Loucy (cell line): ENCODE data around the gene TRABD2B.

Source experiments
- CTCF ChIP-seq: fragments of 200-600 bp; sonication (generic); conservative IDR thresholded peaks from 2 replicates; pipeline ENCODE4 v1.5.1; 2014; ENCODE audit warnings: mild to moderate bottlenecking, antibody characterized with exemption, low read length
- EZH2phosphoT487 ChIP-seq: fragments of 200-600 bp; IDR thresholded peaks from 2 replicates; pipeline ENCODE4 v1.6.1; 2018; ENCODE audit warnings: antibody characterized with exemption, mild to moderate bottlenecking, moderate library complexity, borderline replicate concordance

DNA sequence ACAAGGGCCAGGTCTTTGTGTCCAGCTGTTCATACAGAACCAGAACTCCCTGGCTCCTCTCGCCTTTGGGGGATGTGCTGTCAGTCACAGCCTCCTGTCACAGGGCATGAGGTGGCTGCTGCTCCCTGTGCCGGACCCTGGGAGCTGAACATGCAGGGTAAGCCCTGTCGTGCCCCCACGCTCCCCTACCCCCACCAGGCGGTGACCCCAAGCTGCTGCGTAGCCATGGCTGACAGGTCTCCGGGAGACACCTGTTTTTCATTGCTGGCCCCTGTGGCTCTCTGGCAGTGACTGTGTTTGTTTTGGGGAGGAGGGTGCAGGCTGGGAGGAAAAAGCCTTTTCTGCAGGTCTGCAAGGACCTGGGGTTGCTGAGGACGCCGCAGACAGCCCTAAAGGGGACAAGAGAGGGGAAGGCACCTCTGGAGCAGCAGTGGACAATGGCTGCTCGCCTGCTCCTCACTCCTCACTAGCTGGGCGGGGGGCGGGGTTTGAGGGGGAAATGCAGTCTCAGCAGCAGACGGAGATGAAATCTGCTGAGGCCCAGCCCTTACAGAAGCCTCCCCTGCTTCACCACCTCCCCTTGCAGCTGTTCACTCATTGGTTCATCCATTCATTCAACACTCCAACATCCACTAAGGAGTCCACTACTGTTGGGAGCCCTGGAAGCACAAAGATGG lies 81.4 kb downstream of the TRABD2B start:
- no peak for TF ChIP-seq CTCF
- no peak for TF ChIP-seq EZH2phosphoT487
